OCI-LY1 (cell line): ENCODE data around the gene ANGPTL7.

Source experiments
- H2AFZ ChIP-seq: fragments of 200-600 bp; sonication (generic), shearing (Covaris generic); 2 replicates; pipeline ENCODE4 v1.6.0; 2014; ENCODE audit warnings: antibody characterized with exemption, mild to moderate bottlenecking, low read length
- H3F3A ChIP-seq: fragments of 200-600 bp; sonication (generic), shearing (Covaris generic); 2 replicates; pipeline ENCODE4 v1.6.0; 2014; ENCODE audit warnings: mild to moderate bottlenecking, antibody characterized with exemption, low read length, moderate library complexity; ENCODE audit not compliant: insufficient read depth
- H3K27ac ChIP-seq: fragments of 200-600 bp; sonication (generic); 2 replicates; pipeline ENCODE4 v1.5.1; 2014; ENCODE audit warnings: low read length, mixed run types, mild to moderate bottlenecking, low read depth; ENCODE audit not compliant: poor library complexity, severe bottlenecking
- H3K27me3 ChIP-seq: fragments of 200-600 bp; sonication (generic); 2 replicates; pipeline ENCODE4 v1.6.0; 2014; ENCODE audit warnings: antibody characterized with exemption, mild to moderate bottlenecking, low read length, moderate library complexity; ENCODE audit not compliant: insufficient read depth
- H3K36me3 ChIP-seq: fragments of 200-600 bp; sonication (generic); 2 replicates; pipeline ENCODE4 v1.6.1; 2014; ENCODE audit warnings: mild to moderate bottlenecking, antibody characterized with exemption, low read length, moderate library complexity, mixed read lengths; ENCODE audit not compliant: insufficient read depth
- H3K4me1 ChIP-seq: fragments of 200-600 bp; sonication (generic); 2 replicates; pipeline ENCODE4 v1.5.1; 2014; ENCODE audit warnings: mild to moderate bottlenecking, low read length, moderate library complexity; ENCODE audit not compliant: insufficient read depth, severe bottlenecking
- H3K4me2 ChIP-seq: fragments of 200-600 bp; sonication (generic), shearing (Covaris generic); 2 replicates; pipeline ENCODE4 v1.6.1; 2014; ENCODE audit warnings: low read length
- H3K4me3 ChIP-seq: fragments of 200-600 bp; sonication (generic); 2 replicates; pipeline ENCODE4 v1.5.1; 2014; ENCODE audit warnings: low read length, low read depth, mild to moderate bottlenecking, mixed read lengths; ENCODE audit not compliant: poor library complexity, severe bottlenecking
- H3K79me2 ChIP-seq: fragments of 200-600 bp; shearing (Covaris generic); 2 replicates; pipeline ENCODE4 v1.6.1; 2016; ENCODE audit warnings: mixed run types, low read length, mixed read lengths; ENCODE audit not compliant: insufficient read depth
- H3K9ac ChIP-seq: fragments of 200-600 bp; sonication (generic), shearing (Covaris generic); 2 replicates; pipeline ENCODE4 v1.6.1; 2014; ENCODE audit warnings: mild to moderate bottlenecking, low read length, mixed read lengths
- H3K9me2 ChIP-seq: fragments of 200-600 bp; sonication (generic), shearing (Covaris generic); 2 replicates; pipeline ENCODE4 v1.6.1; 2014; ENCODE audit warnings: low read depth, mild to moderate bottlenecking, low read length, mixed read lengths
- H3K9me3 ChIP-seq: fragments of 200-600 bp; shearing (Covaris generic); 2 replicates; pipeline ENCODE4 v1.6.1; 2014; ENCODE audit warnings: low read length, mixed read lengths
- H4K20me1 ChIP-seq: fragments of 200-600 bp; sonication (generic), shearing (Covaris generic); 2 replicates; pipeline ENCODE4 v1.6.0; 2016; ENCODE audit warnings: mild to moderate bottlenecking, low read length; ENCODE audit not compliant: insufficient read depth
- CTCF ChIP-seq: fragments of 200-600 bp; sonication (generic), shearing (Covaris generic); IDR thresholded peaks from 2 replicates; pipeline ENCODE4 v1.5.1; 2017; ENCODE audit warnings: mild to moderate bottlenecking, antibody characterized with exemption, low read length, moderate library complexity, mixed read lengths
- EZH2 ChIP-seq: fragments of 200-600 bp; sonication (generic), shearing (Covaris generic); IDR thresholded peaks from 2 replicates; pipeline ENCODE4 v1.8.0; 2017; ENCODE audit warnings: borderline replicate concordance, mixed run types, mild to moderate bottlenecking, antibody characterized with exemption, low read length, moderate library complexity, mixed read lengths

ANGPTL7 gene

GRCh38 chr1:11198851-11199594, 9.9 kb downstream of the ANGPTL7 start:
- Histone ChIP-seq H2AFZ (no peak overlapping the region), H3K4me2 (no peak overlapping the region), H3K27me3 (no peaks in the 10 kb centered on the region), H3K4me3 (no peak overlapping the region), H3K9me2 (no peaks in the 10 kb centered on the region), H3K27ac (no peak overlapping the region), H3K36me3 (peaks cover 72% of the 10 kb centered on the region), H3K79me2 (no peaks in the 10 kb centered on the region), H3K9ac (no peak overlapping the region), H4K20me1 (no peaks in the 10 kb centered on the region), H3K4me1 (no peaks in the 10 kb centered on the region), H3K9me3 (no peaks in the 10 kb centered on the region), H3F3A (no peaks in the 10 kb centered on the region)
- TF ChIP-seq CTCF (no peak), EZH2 (no peak)

DNA sequence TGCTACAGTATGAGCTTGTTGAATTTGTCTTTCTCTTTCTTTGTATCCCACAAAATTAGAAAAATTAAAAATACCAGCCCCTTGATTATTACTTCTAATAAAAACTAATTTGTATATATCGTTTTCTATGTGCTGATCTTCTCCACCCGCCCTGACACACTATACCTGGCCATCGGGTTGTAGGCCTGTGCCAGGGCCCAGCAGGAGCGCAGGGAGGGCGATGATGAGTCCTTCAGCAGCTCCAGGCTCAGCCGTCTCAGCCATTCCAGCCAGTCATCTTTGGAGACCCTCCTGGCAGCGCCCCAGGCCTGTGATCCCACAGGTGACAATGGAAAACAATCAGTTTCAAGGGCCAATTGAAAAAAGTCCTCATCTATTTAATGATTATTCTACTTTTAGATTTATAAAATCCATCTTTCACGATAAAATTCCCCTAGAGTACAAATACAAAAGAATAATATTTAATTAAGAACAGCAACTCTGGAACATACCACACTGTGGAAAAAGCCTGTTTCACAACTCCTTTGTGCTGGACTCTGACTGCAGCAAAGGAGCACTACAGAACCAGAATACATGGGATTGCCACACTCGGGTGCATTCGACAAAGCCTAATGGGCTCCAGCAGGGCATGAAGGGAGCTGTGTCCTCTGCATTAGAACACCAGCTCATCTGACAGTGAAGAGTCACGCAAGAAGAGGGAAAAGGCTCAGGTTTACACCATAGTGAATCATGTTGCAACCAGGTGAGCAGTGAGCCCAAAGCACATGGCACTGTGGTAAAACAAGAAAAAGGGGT, 15.4 kb downstream of the ANGPTL7 start:
- Histone ChIP-seq H3K4me3 (no peak overlapping the region), H3K27me3 (no peaks in the 10 kb centered on the region), H3K9me2 (no peaks in the 10 kb centered on the region), H3F3A (no peaks in the 10 kb centered on the region), H3K36me3 (peaks cover 78% of the 10 kb centered on the region), H3K9me3 (no peaks in the 10 kb centered on the region), H3K4me2 (no peak overlapping the region), H4K20me1 (no peaks in the 10 kb centered on the region), H2AFZ (no peak overlapping the region), H3K27ac (no peak overlapping the region), H3K4me1 (no peaks in the 10 kb centered on the region), H3K9ac (no peak overlapping the region), H3K79me2 (no peaks in the 10 kb centered on the region)
- no peak for TF ChIP-seq EZH2
- no peak for TF ChIP-seq CTCF

DNA sequence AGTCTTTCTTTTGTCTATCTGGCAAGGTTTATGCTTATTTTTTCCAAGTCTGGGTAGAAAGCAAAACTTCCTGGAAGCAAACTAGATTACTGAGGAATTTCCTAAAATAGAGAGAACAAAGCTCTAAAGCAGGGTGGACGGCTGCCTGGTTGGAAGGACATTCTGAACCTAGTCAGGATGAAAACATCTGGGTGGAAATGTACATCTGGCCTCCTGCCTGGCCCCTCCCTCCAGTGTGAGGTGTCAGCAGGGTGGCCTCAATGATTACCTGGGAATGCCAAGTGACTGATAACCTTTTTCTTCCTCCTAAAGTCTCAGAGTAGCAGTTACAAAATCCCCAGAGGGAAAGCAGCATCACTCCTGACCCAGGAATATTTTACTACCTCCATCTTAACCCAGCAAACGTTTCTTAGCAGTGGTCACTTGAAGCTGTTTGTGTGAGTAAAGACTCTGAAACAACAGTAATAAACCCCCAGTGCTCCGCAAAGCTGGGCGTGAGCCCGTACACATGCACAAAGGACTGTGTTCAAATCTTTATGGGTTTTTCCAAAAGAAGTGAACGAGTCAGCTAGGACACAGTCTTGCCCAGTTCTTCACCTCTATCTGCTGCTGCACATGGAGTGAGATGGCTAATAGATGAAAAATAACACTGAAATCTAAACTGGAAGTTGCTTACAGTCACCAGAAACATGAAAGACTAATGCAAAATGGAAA, 18.9 kb downstream of the ANGPTL7 start:
- H3K4me3 ChIP-seq: no peak overlapping the region
- no peak for TF ChIP-seq CTCF
- no peak for TF ChIP-seq EZH2
- no peak overlapping the region for H2AFZ ChIP-seq
- no peak overlapping the region for H3K27ac ChIP-seq
- H3F3A ChIP-seq: no peaks in the 10 kb centered on the region
- no peak overlapping the region for H3K4me2 ChIP-seq
- no peaks in the 10 kb centered on the region for H3K4me1 ChIP-seq
- H3K36me3 ChIP-seq: peaks cover 100% of the 10 kb centered on the region
- H4K20me1 ChIP-seq: no peaks in the 10 kb centered on the region
- no peak overlapping the region for H3K9ac ChIP-seq
- no peaks in the 10 kb centered on the region for H3K27me3 ChIP-seq
- H3K9me2 ChIP-seq: no peaks in the 10 kb centered on the region
- no peaks in the 10 kb centered on the region for H3K9me3 ChIP-seq
- no peaks in the 10 kb centered on the region for H3K79me2 ChIP-seq
